Measurements from ENCODE around the gene FHIP1B. TPM values are rescaled to one million over a fixed set of nuclear protein-coding genes. Genes with fewer than 3 reads are reported as not detected.

FHIP1B gene
- total RNA-seq, 4 donors from 2014 or later, result 13.0 to 50.4 (median 20.0) TPM

- Histone ChIP-seq H3K27me3 (peaks cover 41% of the 10 kb centered on the region), H3K36me3 (no peaks in the 10 kb centered on the region), H3K9me3 (no peaks in the 10 kb centered on the region), H3K4me1 (peaks cover 0 to 21% (median 13%) of the 10 kb centered on the region in 3 donors), H3K4me3 (peak overlapping the region; percentile 23 to 53), H3K27ac (no peak overlapping the region)
- peak; percentile 40 for ATAC-seq
- TF ChIP-seq POLR2A (IDR thresholded peaks at IDR 0.05) (no peak), CTCF (IDR thresholded peaks at IDR 0.05) (no peak), POLR2AphosphoS5 (IDR thresholded peaks at IDR 0.05) (no peak), EP300 (IDR thresholded peaks at IDR 0.05) (no peak)
- 12 to 50% methylated on average over 1 to 16 of the region's 16 CpGs for WGBS, 2 donors (ENCODE audit: low coverage in 1 of 2)
Measured at GRCh38 chr11:6258571-6259081, 24.2 kb upstream of the FHIP1B start.

GRCh38 chr11:6258141-6258540, 23.7 kb upstream of the FHIP1B start:
- Histone ChIP-seq H3K36me3 (no peaks in the 10 kb centered on the region), H3K27ac (no peak overlapping the region), H3K4me1 (peaks cover 0 to 21% (median 13%) of the 10 kb centered on the region in 3 donors), H3K9me3 (no peaks in the 10 kb centered on the region), H3K4me3 (no peak overlapping the region), H3K27me3 (peaks cover 41% of the 10 kb centered on the region)
- ATAC-seq, result no peak
- no peak for TF ChIP-seq CTCF (IDR thresholded peaks at IDR 0.05)
- no peak for TF ChIP-seq POLR2A (IDR thresholded peaks at IDR 0.05)
- no peak for TF ChIP-seq POLR2AphosphoS5 (IDR thresholded peaks at IDR 0.05)
- TF ChIP-seq EP300 (IDR thresholded peaks at IDR 0.05), result no peak
- 67% methylated on average over 1 of the region's 3 CpGs; no CpG with 5 or more reads in 1 of the 2 donors for WGBS, 2 donors (ENCODE audit: low coverage in 1 of 2)

- TF ChIP-seq POLR2A (IDR thresholded peaks at IDR 0.05) (no peak), POLR2AphosphoS5 (IDR thresholded peaks at IDR 0.05) (no peak), CTCF (IDR thresholded peaks at IDR 0.05) (no peak), EP300 (IDR thresholded peaks at IDR 0.05) (no peak)
- WGBS, 2 donors (ENCODE audit: low coverage in 1 of 2), result 62 to 88% methylated on average over 1 of the region's 1 CpG
- no peaks in the 10 kb centered on the region for H3K9me3 ChIP-seq
- no peak for ATAC-seq
- peaks cover 0 to 13% (median 2%) of the 10 kb centered on the region in 3 donors for H3K4me1 ChIP-seq
- H3K27ac ChIP-seq, result peak overlapping the region in 1 of 4 donors; percentile 73
- peaks cover 13% of the 10 kb centered on the region for H3K27me3 ChIP-seq
- no peaks in the 10 kb centered on the region for H3K36me3 ChIP-seq
- no peak overlapping the region for H3K4me3 ChIP-seq
Measured at GRCh38 chr11:6253197-6253596, 18.8 kb upstream of the FHIP1B start.

GRCh38 chr11:6251990-6252473, 17.6 kb upstream of the FHIP1B start:
- H3K4me1 ChIP-seq, result peaks cover 0 to 13% (median 2%) of the 10 kb centered on the region in 3 donors
- no peaks in the 10 kb centered on the region for H3K9me3 ChIP-seq
- H3K27ac ChIP-seq, result peak overlapping the region; percentile 22 to 73 (median 64)
- peaks cover 1% of the 10 kb centered on the region for H3K27me3 ChIP-seq
- H3K36me3 ChIP-seq, result no peaks in the 10 kb centered on the region
- WGBS, 2 donors (ENCODE audit: low coverage in 1 of 2), result 23 to 54% methylated on average over 4 to 6 of the region's 6 CpGs
- ATAC-seq, result peak; percentile 79
- H3K4me3 ChIP-seq, result no peak overlapping the region
- peak; percentile 79 for TF ChIP-seq POLR2AphosphoS5 (IDR thresholded peaks at IDR 0.05)
- TF ChIP-seq POLR2A (IDR thresholded peaks at IDR 0.05), result no peak
- peak; percentile 12 for TF ChIP-seq EP300 (IDR thresholded peaks at IDR 0.05)
- TF ChIP-seq CTCF (IDR thresholded peaks at IDR 0.05), result no peak

GRCh38 chr11:6251120-6251733, 16.8 kb upstream of the FHIP1B start:
- Histone ChIP-seq H3K27ac (peak overlapping the region; percentile 22 to 73 (median 64)), H3K27me3 (no peaks in the 10 kb centered on the region), H3K4me3 (no peak overlapping the region), H3K36me3 (no peaks in the 10 kb centered on the region), H3K9me3 (no peaks in the 10 kb centered on the region), H3K4me1 (peaks cover 0 to 13% (median 2%) of the 10 kb centered on the region in 3 donors)
- 0 to 62% methylated on average over 2 to 6 of the region's 6 CpGs for WGBS, 2 donors (ENCODE audit: low coverage in 1 of 2)
- TF ChIP-seq CTCF (IDR thresholded peaks at IDR 0.05) (peak; percentile 85 to 97 (median 91)), POLR2AphosphoS5 (IDR thresholded peaks at IDR 0.05) (no peak)
- peak; percentile 84 for ATAC-seq

All from gastroesophageal sphincter (tissue), 4 donors.